Thoracic aorta (tissue), 2 donors: Measurements from ENCODE around the gene SHH. TPM values are rescaled to one million over a fixed set of nuclear protein-coding genes. Genes with fewer than 3 reads are reported as not detected.

Experiments
- ATAC-seq: fragments of 150-250 bp; one replicate; pipeline ENCODE4 v1.8.0; 2017; ENCODE audit warnings: low read depth; ENCODE audit not compliant: insufficient number of reproducible peaks, low FRiP score
- DNase-seq: peaks from one replicate; pipeline ENCODE4 v3.0.0-alpha.2; 2020; ENCODE audit warnings: low spot score
- H3K27ac ChIP-seq, 2 donors: fragments of 200-600 bp; sonication (generic); 1 replicate in 1 of 2; 2 replicates in 1 of 2; pipeline ENCODE4 v1.5.1; 2016; ENCODE audit warnings: mild to moderate bottlenecking in 2 of 2, moderate library complexity in 2 of 2
- H3K27me3 ChIP-seq: fragments of 200-600 bp; sonication (generic); replicated peaks from 2 replicates; pipeline ENCODE4 v1.6.0; 2016; ENCODE audit warnings: mild to moderate bottlenecking; ENCODE audit not compliant: insufficient read depth
- H3K36me3 ChIP-seq: fragments of 200-600 bp; sonication (generic); one replicate; pipeline ENCODE4 v1.5.1; 2016
- H3K4me1 ChIP-seq, 2 donors: fragments of 200-600 bp; sonication (generic); 1 replicate in 1 of 2; 2 replicates in 1 of 2; pipeline versions ENCODE4 v1.5.1 to v1.6.0; 2016; ENCODE audit warnings: low read depth in 2 of 2, mild to moderate bottlenecking in 1 of 2; ENCODE audit not compliant: control insufficient read depth in 1 of 2
- H3K4me3 ChIP-seq: fragments of 200-600 bp; sonication (generic); 2 replicates; pipeline ENCODE4 v1.5.1; 2016; ENCODE audit warnings: mild to moderate bottlenecking
- H3K9me3 ChIP-seq: fragments of 200-600 bp; sonication (generic); 2 replicates; pipeline ENCODE4 v1.5.1; 2016
- CTCF ChIP-seq: fragments of 200-600 bp; sonication (generic); IDR thresholded peaks from one replicate; pipeline ENCODE4 v1.5.1; 2019; ENCODE audit warnings: antibody characterized with exemption
- total RNA-seq, 2 donors: library from RNA; depleted of rRNA; stranded (reverse); fragments of >200 nt; gene quantifications; one replicate each; pipeline versions ENCODE4 v1.1.0 to v1.2.3, GENCODE V29; 2016

Gene SHH
- total RNA-seq, 2 donors from 2014 or later, result 0.28 TPM; not detected in 1

- Histone ChIP-seq H3K9me3 (no peaks in the 10 kb centered on the region), H3K27ac (no peak overlapping the region), H3K4me3 (no peak overlapping the region), H3K4me1 (no peaks in the 10 kb centered on the region), H3K36me3 (peaks cover 26% of the 10 kb centered on the region), H3K27me3 (no peaks in the 10 kb centered on the region)
- TF ChIP-seq CTCF, result no peak
- DNase-seq, result no peak
- no peak for ATAC-seq
These were observed 42.6 kb downstream of the SHH start for GRCh38 chr7:155769701-155770100.

GRCh38 chr7:155766966-155767916, 45.0 kb downstream of the SHH start:
- peaks cover 40% of the 10 kb centered on the region for H3K36me3 ChIP-seq
- no peak overlapping the region for H3K4me3 ChIP-seq
- H3K27ac ChIP-seq, result no peak overlapping the region
- no peak for ATAC-seq
- H3K27me3 ChIP-seq, result no peaks in the 10 kb centered on the region
- no peak for DNase-seq
- peaks cover 3 to 8% of the 10 kb centered on the region in 2 donors for H3K4me1 ChIP-seq
- no peaks in the 10 kb centered on the region for H3K9me3 ChIP-seq
- no peak for TF ChIP-seq CTCF

DNA sequence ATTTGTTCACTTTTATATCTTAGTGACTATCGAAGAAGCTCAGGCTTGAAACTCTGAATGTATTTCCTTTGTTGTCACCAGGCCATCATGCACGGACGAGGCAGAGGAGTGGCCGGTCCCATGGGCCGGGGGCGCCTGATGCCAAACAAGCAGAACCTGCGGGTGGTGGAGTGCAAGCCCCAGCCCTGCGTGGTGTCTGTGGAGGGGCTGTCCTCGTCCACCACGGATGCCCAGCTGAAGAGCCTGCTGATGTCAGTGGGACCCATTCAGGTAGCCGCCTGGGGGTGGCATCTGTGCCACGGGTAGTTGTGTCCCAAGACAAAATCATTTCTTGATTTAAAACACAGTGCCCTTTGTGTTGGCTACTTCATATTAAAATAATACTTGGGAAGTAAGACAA, 45.9 kb downstream of the SHH start:
- TF ChIP-seq CTCF, result no peak
- Histone ChIP-seq H3K9me3 (no peaks in the 10 kb centered on the region), H3K27ac (no peak overlapping the region), H3K27me3 (no peaks in the 10 kb centered on the region), H3K4me1 (peaks cover 3 to 8% of the 10 kb centered on the region in 2 donors), H3K36me3 (peaks cover 40% of the 10 kb centered on the region), H3K4me3 (no peak overlapping the region)
- DNase-seq, result no peak
- no peak for ATAC-seq

- ATAC-seq (no peak), DNase-seq (no peak)
- H3K27me3 ChIP-seq, result no peaks in the 10 kb centered on the region
- H3K36me3 ChIP-seq, result peaks cover 35% of the 10 kb centered on the region
- H3K9me3 ChIP-seq, result no peaks in the 10 kb centered on the region
- peaks cover 3 to 8% of the 10 kb centered on the region in 2 donors for H3K4me1 ChIP-seq
- no peak for TF ChIP-seq CTCF
- no peak overlapping the region for H3K4me3 ChIP-seq
- no peak overlapping the region for H3K27ac ChIP-seq
These were observed 46.8 kb downstream of the SHH start for GRCh38 chr7:155765458-155765857.

DNA sequence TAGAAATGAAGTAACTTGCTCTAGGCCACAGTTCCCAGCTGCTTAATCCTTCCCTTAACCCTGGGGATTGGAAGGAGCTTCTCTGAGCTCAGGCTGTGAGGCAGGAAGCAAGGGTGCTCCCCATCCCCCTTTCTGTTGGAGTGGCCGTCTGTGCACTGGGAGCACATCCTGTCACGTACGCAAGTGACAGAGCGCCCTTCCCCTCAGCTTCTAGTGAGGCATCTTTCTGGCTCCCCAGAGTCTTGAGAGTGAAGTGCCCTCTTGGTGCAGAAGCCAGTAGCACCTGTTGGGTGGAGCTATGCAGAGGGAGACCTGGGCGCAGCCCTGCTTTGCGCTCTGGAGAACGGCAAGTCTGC, 47.8 kb downstream of the SHH start:
- Histone ChIP-seq H3K4me1 (peaks cover 3 to 8% of the 10 kb centered on the region in 2 donors), H3K27me3 (no peaks in the 10 kb centered on the region), H3K36me3 (peaks cover 30% of the 10 kb centered on the region), H3K9me3 (no peaks in the 10 kb centered on the region), H3K27ac (no peak overlapping the region), H3K4me3 (no peak overlapping the region)
- no peak for TF ChIP-seq CTCF
- DNase-seq, result no peak
- no peak for ATAC-seq
